ENCODE measurements around the gene SIX4. TPM values are rescaled to one million over a fixed set of nuclear protein-coding genes. Genes with fewer than 3 reads are reported as not detected.
"Not testable (repeated sequence)": the region's sequence is repeated elsewhere in the genome, so short reads cannot be mapped to it uniquely, and the experiment has no call there.

The SIX4 gene
- total RNA-seq, 1 donor from 2014 or later = 18.0 TPM

GRCh38 chr14:60732840-60733483, 8.8 kb upstream of the SIX4 start:
- H3K9me3 Mint-ChIP-seq = peaks cover 6% of the 10 kb centered on the region
- peaks cover 22% of the 10 kb centered on the region for H3K4me1 Mint-ChIP-seq
- H3K36me3 Mint-ChIP-seq = peaks cover 4% of the 10 kb centered on the region
- H3K27ac Mint-ChIP-seq = no peak overlapping the region
- no peak overlapping the region for H3K4me3 Mint-ChIP-seq
- H3K27me3 Mint-ChIP-seq (ENCODE audit: low read depth) = peaks cover 22% of the 10 kb centered on the region
- DNase-seq (ENCODE audit: low spot score in 2 of 2, unreplicated experiment in 2 of 2) = no peak
- no peak for TF ChIP-seq CTCF (IDR thresholded peaks at IDR 0.05; ENCODE audit: unreplicated experiment)

- H3K4me3 Mint-ChIP-seq; H3K36me3 Mint-ChIP-seq; H3K27ac Mint-ChIP-seq; H3K9me3 Mint-ChIP-seq; DNase-seq (ENCODE audit: low spot score in 2 of 2, unreplicated experiment in 2 of 2): not testable (repeated sequence)
- Mint-ChIP-seq H3K4me1 (peaks cover 20% of the 10 kb centered on the region), H3K27me3 (ENCODE audit: low read depth) (peaks cover 22% of the 10 kb centered on the region)
Measured at GRCh38 chr14:60731291-60731690, 7.1 kb upstream of the SIX4 start.

- Mint-ChIP-seq H3K4me3 (peak overlapping the region; percentile 93), H3K27me3 (ENCODE audit: low read depth) (peaks cover 2% of the 10 kb centered on the region), H3K36me3 (peaks cover 3% of the 10 kb centered on the region), H3K9me3 (no peaks in the 10 kb centered on the region), H3K27ac (peak overlapping the region; percentile 98), H3K4me1 (peaks cover 24% of the 10 kb centered on the region)
- DNase-seq (ENCODE audit: low spot score in 2 of 2, unreplicated experiment in 2 of 2) = peak; percentile 46 to 75
- TF ChIP-seq CTCF (IDR thresholded peaks at IDR 0.05; ENCODE audit: unreplicated experiment) = no peak
Measured at GRCh38 chr14:60723116-60723906, 840 bp downstream of the SIX4 start.

GRCh38 chr14:60722357-60723115, 1.6 kb downstream of the SIX4 start:
- peak overlapping the region; percentile 93 for H3K4me3 Mint-ChIP-seq
- peak overlapping the region; percentile 96 for H3K27ac Mint-ChIP-seq
- H3K36me3 Mint-ChIP-seq = peaks cover 5% of the 10 kb centered on the region
- H3K9me3 Mint-ChIP-seq = no peaks in the 10 kb centered on the region
- peaks cover 26% of the 10 kb centered on the region for H3K4me1 Mint-ChIP-seq
- H3K27me3 Mint-ChIP-seq (ENCODE audit: low read depth) = peaks cover 2% of the 10 kb centered on the region
- TF ChIP-seq CTCF (IDR thresholded peaks at IDR 0.05; ENCODE audit: unreplicated experiment) = no peak
- peak; percentile 40 to 72 for DNase-seq (ENCODE audit: low spot score in 2 of 2, unreplicated experiment in 2 of 2)

GRCh38 chr14:60722107-60722356, 2.1 kb downstream of the SIX4 start:
- peak overlapping the region; percentile 96 for H3K27ac Mint-ChIP-seq
- DNase-seq (ENCODE audit: low spot score in 2 of 2, unreplicated experiment in 2 of 2) = no peak
- TF ChIP-seq CTCF (IDR thresholded peaks at IDR 0.05; ENCODE audit: unreplicated experiment) = no peak
- peaks cover 2% of the 10 kb centered on the region for H3K27me3 Mint-ChIP-seq (ENCODE audit: low read depth)
- H3K36me3 Mint-ChIP-seq = peaks cover 5% of the 10 kb centered on the region
- peak overlapping the region; percentile 93 for H3K4me3 Mint-ChIP-seq
- H3K9me3 Mint-ChIP-seq = no peaks in the 10 kb centered on the region
- H3K4me1 Mint-ChIP-seq = peaks cover 26% of the 10 kb centered on the region

Measured in mesothelial cell of epicardium (in vitro differentiated cells).